ENCODE results near the gene POGZ. TPM values are rescaled to one million over a fixed set of nuclear protein-coding genes. Genes with fewer than 3 reads are reported as not detected.
"Not testable (repeated sequence)": the region's sequence is repeated elsewhere in the genome, so short reads cannot be mapped to it uniquely, and the experiment has no call there.

The POGZ gene
- total RNA-seq, 1 donor from 2014 or later: 25.1 TPM

DNA sequence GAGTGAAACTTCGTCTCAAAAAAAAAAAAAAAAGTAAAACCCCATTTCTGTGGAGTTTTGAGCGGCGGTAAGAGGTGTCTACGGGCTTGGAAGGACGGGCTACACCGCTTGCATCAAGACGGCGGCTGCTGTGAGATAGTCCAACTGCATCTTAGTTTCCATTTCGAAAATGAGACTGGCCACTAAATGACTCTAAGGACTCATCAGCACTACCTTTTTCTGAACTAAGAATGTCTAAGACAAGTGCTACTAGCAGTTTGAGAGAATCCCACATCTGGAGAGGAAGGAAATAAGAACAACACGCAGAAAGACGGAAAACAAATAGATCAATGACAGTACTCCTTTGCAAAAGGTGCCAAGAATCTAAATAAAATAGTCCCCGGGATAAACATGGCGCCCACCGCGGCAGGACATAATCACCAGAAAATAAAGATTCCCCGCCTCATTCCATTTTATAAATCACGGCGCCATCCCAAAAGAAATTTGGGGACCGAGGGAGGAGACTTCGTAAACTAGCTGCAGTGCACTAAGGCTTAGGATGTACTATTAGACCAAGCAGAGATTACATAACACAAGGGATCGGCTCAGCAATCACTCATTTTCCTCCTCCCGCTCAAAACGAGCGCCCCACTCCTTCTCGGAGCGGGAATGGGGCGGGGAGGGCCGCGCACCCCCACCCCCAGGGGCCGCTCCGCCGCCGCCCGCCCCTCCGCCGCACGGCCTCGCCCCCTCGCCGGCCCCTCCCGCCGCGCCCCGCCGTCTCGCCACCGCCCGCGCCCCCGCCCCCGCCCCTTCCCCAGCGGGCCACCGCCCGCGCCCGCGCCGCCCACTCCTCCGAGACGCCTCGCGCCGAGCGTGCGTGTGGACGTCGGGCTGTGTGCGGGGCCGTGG lies 1.1 kb downstream of the POGZ start:
- Histone ChIP-seq H3K27me3 (ENCODE audit: control insufficient read depth in 3 of 3, insufficient read depth in 3 of 3, low read length in 3 of 3) (peaks cover 0 to 10% (median 0%) of the 10 kb centered on the region in 3 donors), H3K36me3 (ENCODE audit: control insufficient read depth in 3 of 3, insufficient read depth in 3 of 3, low read length in 3 of 3) (no peaks in the 10 kb centered on the region), H3K27ac (ENCODE audit: low read depth, low read length) (peak overlapping the region; percentile 80), H3K9ac (ENCODE audit: low read depth in 1 of 3, low read length in 3 of 3) (peak overlapping the region; percentile 80 to 94 (median 84)), H3K9me3 (ENCODE audit: control insufficient read depth in 3 of 3, low read length in 3 of 3) (no peaks in the 10 kb centered on the region), H3K4me1 (ENCODE audit: control insufficient read depth in 3 of 3, insufficient read depth in 3 of 3, low read length in 3 of 3) (peaks cover 2 to 14% (median 10%) of the 10 kb centered on the region in 3 donors), H3K4me3 (ENCODE audit: low read length in 3 of 3) (peak overlapping the region; percentile 79 to 96 (median 87))

GRCh38 chr1:151455966-151456365 lies 3.3 kb downstream of the POGZ start:
- Histone ChIP-seq H3K9ac (ENCODE audit: low read depth in 1 of 3, low read length in 3 of 3) (no peak overlapping the region), H3K27ac (ENCODE audit: low read depth, low read length) (no peak overlapping the region), H3K36me3 (ENCODE audit: control insufficient read depth in 3 of 3, insufficient read depth in 3 of 3, low read length in 3 of 3) (no peaks in the 10 kb centered on the region), H3K9me3 (ENCODE audit: control insufficient read depth in 3 of 3, low read length in 3 of 3) (no peaks in the 10 kb centered on the region), H3K27me3 (ENCODE audit: control insufficient read depth in 3 of 3, insufficient read depth in 3 of 3, low read length in 3 of 3) (no peaks in the 10 kb centered on the region), H3K4me1 (ENCODE audit: control insufficient read depth in 3 of 3, insufficient read depth in 3 of 3, low read length in 3 of 3) (peaks cover 2 to 14% (median 10%) of the 10 kb centered on the region in 3 donors), H3K4me3 (ENCODE audit: low read length in 3 of 3) (no peak overlapping the region)

- Histone ChIP-seq H3K9me3 (ENCODE audit: control insufficient read depth in 3 of 3, low read length in 3 of 3) (no peaks in the 10 kb centered on the region), H3K4me1 (ENCODE audit: control insufficient read depth in 3 of 3, insufficient read depth in 3 of 3, low read length in 3 of 3) (peaks cover 2 to 14% (median 10%) of the 10 kb centered on the region in 3 donors), H3K27me3 (ENCODE audit: control insufficient read depth in 3 of 3, insufficient read depth in 3 of 3, low read length in 3 of 3) (no peaks in the 10 kb centered on the region), H3K9ac (ENCODE audit: low read depth in 1 of 3, low read length in 3 of 3) (no peak overlapping the region), H3K4me3 (ENCODE audit: low read length in 3 of 3) (no peak overlapping the region), H3K36me3 (ENCODE audit: control insufficient read depth in 3 of 3, insufficient read depth in 3 of 3, low read length in 3 of 3) (no peaks in the 10 kb centered on the region), H3K27ac (ENCODE audit: low read depth, low read length) (no peak overlapping the region)
These were observed 4.1 kb downstream of the POGZ start for GRCh38 chr1:151455231-151455630.

GRCh38 chr1:151447696-151448095 lies 11.6 kb downstream of the POGZ start:
- H3K9me3 ChIP-seq (ENCODE audit: control insufficient read depth in 3 of 3, low read length in 3 of 3): no peaks in the 10 kb centered on the region
- peaks cover 0 to 11% (median 2%) of the 10 kb centered on the region in 3 donors for H3K4me1 ChIP-seq (ENCODE audit: control insufficient read depth in 3 of 3, insufficient read depth in 3 of 3, low read length in 3 of 3)
- no peaks in the 10 kb centered on the region for H3K36me3 ChIP-seq (ENCODE audit: control insufficient read depth in 3 of 3, insufficient read depth in 3 of 3, low read length in 3 of 3)
- no peak overlapping the region for H3K9ac ChIP-seq (ENCODE audit: low read depth in 1 of 3, low read length in 3 of 3)
- H3K4me3 ChIP-seq (ENCODE audit: low read length in 3 of 3): no peak overlapping the region
- no peaks in the 10 kb centered on the region for H3K27me3 ChIP-seq (ENCODE audit: control insufficient read depth in 3 of 3, insufficient read depth in 3 of 3, low read length in 3 of 3)
- no peak overlapping the region for H3K27ac ChIP-seq (ENCODE audit: low read depth, low read length)

- H3K27me3 ChIP-seq (ENCODE audit: control insufficient read depth in 3 of 3, insufficient read depth in 3 of 3, low read length in 3 of 3): no peaks in the 10 kb centered on the region
- no peak overlapping the region for H3K9ac ChIP-seq (ENCODE audit: low read depth in 1 of 3, low read length in 3 of 3)
- H3K27ac ChIP-seq (ENCODE audit: low read depth, low read length): no peak overlapping the region
- no peak overlapping the region for H3K4me3 ChIP-seq (ENCODE audit: low read length in 3 of 3)
- peaks cover 4 to 18% (median 5%) of the 10 kb centered on the region in 3 donors for H3K4me1 ChIP-seq (ENCODE audit: control insufficient read depth in 3 of 3, insufficient read depth in 3 of 3, low read length in 3 of 3)
- H3K9me3 ChIP-seq (ENCODE audit: control insufficient read depth in 3 of 3, low read length in 3 of 3): no peaks in the 10 kb centered on the region
- H3K36me3 ChIP-seq (ENCODE audit: control insufficient read depth in 3 of 3, insufficient read depth in 3 of 3, low read length in 3 of 3): peaks cover 2 to 6% (median 4%) of the 10 kb centered on the region in 3 donors
These were observed 14.5 kb downstream of the POGZ start for GRCh38 chr1:151444783-151445177.

GRCh38 chr1:151443846-151444782 lies 15.2 kb downstream of the POGZ start:
- H3K36me3 ChIP-seq (ENCODE audit: control insufficient read depth in 3 of 3, insufficient read depth in 3 of 3, low read length in 3 of 3): peaks cover 2 to 6% (median 4%) of the 10 kb centered on the region in 3 donors

GRCh38 chr1:151437396-151437795 lies 21.9 kb downstream of the POGZ start:
- peaks cover 7 to 16% (median 15%) of the 10 kb centered on the region in 3 donors for H3K4me1 ChIP-seq (ENCODE audit: control insufficient read depth in 3 of 3, insufficient read depth in 3 of 3, low read length in 3 of 3)
- not testable (repeated sequence) for H3K27me3 ChIP-seq (ENCODE audit: control insufficient read depth in 3 of 3, insufficient read depth in 3 of 3, low read length in 3 of 3)
- peaks cover 2 to 11% (median 4%) of the 10 kb centered on the region in 3 donors for H3K36me3 ChIP-seq (ENCODE audit: control insufficient read depth in 3 of 3, insufficient read depth in 3 of 3, low read length in 3 of 3)

More at GRCh38 chr1:151443846-151444782, 15.2 kb downstream of the POGZ start:
- Histone ChIP-seq H3K27ac (ENCODE audit: low read depth, low read length) (no peak overlapping the region), H3K9ac (ENCODE audit: low read depth in 1 of 3, low read length in 3 of 3) (no peak overlapping the region), H3K9me3 (ENCODE audit: control insufficient read depth in 3 of 3, low read length in 3 of 3) (no peaks in the 10 kb centered on the region), H3K27me3 (ENCODE audit: control insufficient read depth in 3 of 3, insufficient read depth in 3 of 3, low read length in 3 of 3) (no peaks in the 10 kb centered on the region), H3K4me3 (ENCODE audit: low read length in 3 of 3) (no peak overlapping the region), H3K4me1 (ENCODE audit: control insufficient read depth in 3 of 3, insufficient read depth in 3 of 3, low read length in 3 of 3) (peaks cover 4 to 18% (median 8%) of the 10 kb centered on the region in 3 donors)

GRCh38 chr1:151436985-151437384 lies 22.3 kb downstream of the POGZ start:
- H3K36me3 ChIP-seq (ENCODE audit: control insufficient read depth in 3 of 3, insufficient read depth in 3 of 3, low read length in 3 of 3): peaks cover 2 to 11% (median 4%) of the 10 kb centered on the region in 3 donors
- peaks cover 7 to 16% (median 15%) of the 10 kb centered on the region in 3 donors for H3K4me1 ChIP-seq (ENCODE audit: control insufficient read depth in 3 of 3, insufficient read depth in 3 of 3, low read length in 3 of 3)
- no peaks in the 10 kb centered on the region for H3K27me3 ChIP-seq (ENCODE audit: control insufficient read depth in 3 of 3, insufficient read depth in 3 of 3, low read length in 3 of 3)
- no peak overlapping the region for H3K27ac ChIP-seq (ENCODE audit: low read depth, low read length)
- no peak overlapping the region for H3K4me3 ChIP-seq (ENCODE audit: low read length in 3 of 3)
- H3K9ac ChIP-seq (ENCODE audit: low read depth in 1 of 3, low read length in 3 of 3): no peak overlapping the region
- H3K9me3 ChIP-seq (ENCODE audit: control insufficient read depth in 3 of 3, low read length in 3 of 3): no peaks in the 10 kb centered on the region

More at GRCh38 chr1:151437396-151437795, 21.9 kb downstream of the POGZ start:
- H3K4me3 ChIP-seq (ENCODE audit: low read length in 3 of 3); H3K27ac ChIP-seq (ENCODE audit: low read depth, low read length); H3K9ac ChIP-seq (ENCODE audit: low read depth in 1 of 3, low read length in 3 of 3); H3K9me3 ChIP-seq (ENCODE audit: control insufficient read depth in 3 of 3, low read length in 3 of 3): not testable (repeated sequence)

DNA sequence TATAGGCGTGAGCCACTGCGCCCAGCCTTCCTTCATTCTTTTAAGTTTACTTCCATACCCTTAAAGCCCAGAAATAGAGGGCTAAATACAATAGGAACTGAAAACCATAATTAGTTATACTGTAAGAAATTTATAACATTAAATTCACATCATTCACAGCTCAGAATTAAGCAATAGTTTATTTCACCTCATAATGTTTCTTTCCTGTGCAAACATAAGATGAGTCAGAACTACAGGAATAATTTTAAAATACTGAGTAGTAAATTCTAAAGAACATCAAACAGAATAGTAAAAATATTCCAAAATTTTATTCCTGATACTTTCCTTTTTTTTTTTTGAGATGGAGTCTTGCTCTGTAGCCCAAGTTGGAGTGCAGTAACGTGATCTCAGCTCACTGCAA lies 24.1 kb downstream of the POGZ start:
- Histone ChIP-seq H3K4me1 (ENCODE audit: control insufficient read depth in 3 of 3, insufficient read depth in 3 of 3, low read length in 3 of 3) (peaks cover 0 to 12% (median 12%) of the 10 kb centered on the region in 3 donors), H3K27ac (ENCODE audit: low read depth, low read length) (no peak overlapping the region), H3K9ac (ENCODE audit: low read depth in 1 of 3, low read length in 3 of 3) (no peak overlapping the region), H3K36me3 (ENCODE audit: control insufficient read depth in 3 of 3, insufficient read depth in 3 of 3, low read length in 3 of 3) (peaks cover 3 to 9% (median 4%) of the 10 kb centered on the region in 3 donors), H3K9me3 (ENCODE audit: control insufficient read depth in 3 of 3, low read length in 3 of 3) (no peaks in the 10 kb centered on the region), H3K27me3 (ENCODE audit: control insufficient read depth in 3 of 3, insufficient read depth in 3 of 3, low read length in 3 of 3) (no peaks in the 10 kb centered on the region), H3K4me3 (ENCODE audit: low read length in 3 of 3) (no peak overlapping the region)
